IPS DF 19.7 (cell line): ENCODE data around the gene STIMATE.

Experiments
- DNase-seq: peaks from one replicate; pipeline ENCODE4 v3.0.0-alpha.2; 2013; ENCODE audit warnings: low read depth, low spot score

Gene STIMATE

GRCh38 chr3:52894756-52895155 is 2.6 kb downstream of the STIMATE start:
- no peak for DNase-seq

- no peak for DNase-seq
Observed at GRCh38 chr3:52893723-52894122, 3.6 kb downstream of the STIMATE start.

GRCh38 chr3:52892625-52893311 is 4.6 kb downstream of the STIMATE start:
- DNase-seq, result no peak

GRCh38 chr3:52892290-52892624 is 5.1 kb downstream of the STIMATE start:
- no peak for DNase-seq

GRCh38 chr3:52891615-52892081 is 5.7 kb downstream of the STIMATE start:
- no peak for DNase-seq

GRCh38 chr3:52891164-52891563 is 6.2 kb downstream of the STIMATE start:
- DNase-seq, result no peak

- DNase-seq, result no peak
Observed at GRCh38 chr3:52890735-52891134, 6.6 kb downstream of the STIMATE start.

- DNase-seq, result no peak
Observed at GRCh38 chr3:52889901-52890300, 7.4 kb downstream of the STIMATE start.

GRCh38 chr3:52887166-52887565 is 10.2 kb downstream of the STIMATE start:
- no peak for DNase-seq

GRCh38 chr3:52886049-52886730 is 11.2 kb downstream of the STIMATE start:
- no peak for DNase-seq

- DNase-seq, result no peak
Observed at GRCh38 chr3:52882377-52882776, 15.0 kb downstream of the STIMATE start.

GRCh38 chr3:52881871-52882270 is 15.5 kb downstream of the STIMATE start:
- no peak for DNase-seq

GRCh38 chr3:52880474-52880873 is 16.9 kb downstream of the STIMATE start:
- no peak for DNase-seq

GRCh38 chr3:52880047-52880446 is 17.3 kb downstream of the STIMATE start:
- no peak for DNase-seq

GRCh38 chr3:52879581-52879980 is 17.8 kb downstream of the STIMATE start:
- DNase-seq, result no peak

- DNase-seq, result no peak
Observed at GRCh38 chr3:52879090-52879489, 18.3 kb downstream of the STIMATE start.

GRCh38 chr3:52877085-52877484 is 20.3 kb downstream of the STIMATE start:
- no peak for DNase-seq

GRCh38 chr3:52874864-52875587 is 22.3 kb downstream of the STIMATE start:
- DNase-seq, result no peak

- no peak for DNase-seq
Observed at GRCh38 chr3:52874160-52874701, 23.1 kb downstream of the STIMATE start.

GRCh38 chr3:52873433-52874159 is 23.8 kb downstream of the STIMATE start:
- no peak for DNase-seq

GRCh38 chr3:52872245-52872644 is 25.1 kb downstream of the STIMATE start:
- no peak for DNase-seq

- no peak for DNase-seq
Observed at GRCh38 chr3:52871761-52872160, 25.6 kb downstream of the STIMATE start.
